ENCODE measurements around the gene DPEP3.
"Not testable (repeated sequence)": the region's sequence is repeated elsewhere in the genome, so short reads cannot be mapped to it uniquely, and the experiment has no call there.

The DPEP3 gene

DNA sequence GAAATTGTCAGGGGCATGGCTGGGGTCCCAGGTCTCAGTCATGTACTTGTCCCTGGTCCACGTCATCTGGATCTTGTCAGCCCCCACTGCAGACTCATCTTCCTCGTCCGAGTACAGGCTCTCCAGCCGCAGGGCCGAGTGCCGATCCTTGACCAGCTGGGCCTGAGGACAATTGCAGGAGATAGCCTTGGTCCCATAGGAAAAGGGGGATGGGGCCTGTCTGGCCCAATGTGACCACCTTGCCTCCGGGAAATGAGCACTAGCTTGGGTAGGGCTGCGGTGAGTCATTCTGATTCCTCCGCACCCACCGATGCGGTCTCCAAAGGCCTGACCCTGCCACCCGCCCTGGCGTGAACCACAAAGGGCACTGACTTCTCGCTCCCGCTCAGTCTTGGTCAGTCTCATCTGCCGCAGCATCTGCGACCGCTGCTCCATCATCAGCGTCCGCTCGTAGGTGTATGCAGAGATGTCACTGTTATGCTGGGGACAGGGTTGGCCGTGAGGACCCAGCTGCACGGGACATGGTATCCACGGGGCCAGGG lies 34.8 kb downstream of the DPEP3 start:
- no peak for DNase-seq (ENCODE audit: low read depth in 3 of 3)

DNA sequence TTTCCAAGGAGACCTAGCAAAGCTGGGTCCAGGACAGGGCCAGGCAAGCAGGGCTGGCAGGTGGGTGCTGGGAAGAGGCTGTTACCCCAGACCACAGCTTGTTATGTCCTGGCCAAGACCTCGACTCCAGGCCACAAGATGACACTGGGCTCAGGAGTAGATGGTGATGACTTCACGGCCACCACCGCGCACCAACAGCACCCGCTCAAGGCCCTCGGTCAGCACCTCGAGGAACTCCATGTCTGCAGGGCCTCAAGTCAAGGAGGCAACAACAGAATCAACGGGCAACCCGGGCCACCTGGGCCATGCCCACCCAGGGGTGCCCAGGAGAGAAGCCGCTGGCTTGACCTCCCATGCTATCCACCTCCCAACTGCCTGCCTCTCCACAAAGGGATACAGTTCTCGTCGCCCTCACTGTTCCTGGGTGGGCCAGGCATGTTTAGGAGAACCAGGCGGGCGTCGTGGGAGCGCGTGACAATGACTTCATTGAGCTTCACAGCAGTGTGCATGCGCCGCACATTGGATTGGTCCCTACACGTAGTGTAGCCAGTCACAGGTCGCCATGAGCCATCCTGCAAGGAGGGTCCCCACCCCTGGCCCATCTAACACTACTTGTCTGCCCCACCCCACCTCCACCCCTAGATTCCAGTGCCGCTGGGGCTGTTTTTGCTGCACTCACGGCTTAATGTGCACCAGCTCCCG lies 35.5 kb downstream of the DPEP3 start:
- DNase-seq (ENCODE audit: low read depth in 3 of 3), result no peak

DNA sequence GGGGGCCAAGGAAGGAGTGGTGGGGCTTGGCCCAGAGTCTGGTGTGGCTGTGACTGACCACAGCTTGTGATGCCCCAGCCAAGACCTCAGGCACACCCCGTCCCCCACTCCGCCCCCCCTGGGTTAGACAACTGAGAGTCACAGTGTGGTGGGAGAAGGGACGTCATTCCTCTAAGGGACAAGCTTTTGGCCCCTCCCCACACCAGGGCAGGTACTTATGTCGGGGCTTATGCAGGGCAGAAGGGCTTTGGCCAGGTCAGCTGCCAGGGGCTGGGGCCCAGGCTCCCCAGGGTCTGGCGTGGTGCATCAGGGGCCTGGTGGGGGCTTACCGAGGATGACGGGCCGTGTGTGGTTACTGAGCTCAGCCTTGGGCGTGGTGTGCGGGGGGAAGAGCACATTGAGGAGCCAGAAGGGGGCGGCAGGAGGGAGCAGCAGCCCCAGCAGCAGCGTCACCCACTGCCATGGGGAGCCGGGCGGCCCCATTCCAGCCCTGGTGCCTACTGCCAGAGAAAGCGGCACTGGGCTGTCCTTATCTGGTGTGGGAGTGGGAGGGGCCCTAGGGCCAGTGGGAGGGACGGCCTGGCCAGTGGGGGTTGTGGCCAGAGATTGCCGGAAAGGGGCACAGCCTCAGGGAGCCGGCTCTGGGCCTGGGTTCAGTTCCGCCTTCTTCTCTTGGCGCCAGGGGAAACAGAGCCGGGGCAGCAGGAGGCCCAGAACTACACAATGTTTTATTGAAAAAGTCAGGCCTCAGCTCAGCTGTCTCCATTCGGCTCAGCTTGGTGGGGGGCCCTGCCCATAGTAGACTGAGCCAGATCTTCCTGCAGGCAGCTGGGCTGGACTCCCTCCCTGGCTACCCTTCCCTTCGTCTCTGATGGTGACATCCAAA lies 36.4 kb downstream of the DPEP3 start, which contains the start of gene LCAT:
Gene LCAT (minus strand): TSS at position 502 of the 886 bp plus-strand sequence. CDS start 19 bp downstream, at position 483.
- DNase-seq (ENCODE audit: low read depth in 3 of 3), result no peak

DNA sequence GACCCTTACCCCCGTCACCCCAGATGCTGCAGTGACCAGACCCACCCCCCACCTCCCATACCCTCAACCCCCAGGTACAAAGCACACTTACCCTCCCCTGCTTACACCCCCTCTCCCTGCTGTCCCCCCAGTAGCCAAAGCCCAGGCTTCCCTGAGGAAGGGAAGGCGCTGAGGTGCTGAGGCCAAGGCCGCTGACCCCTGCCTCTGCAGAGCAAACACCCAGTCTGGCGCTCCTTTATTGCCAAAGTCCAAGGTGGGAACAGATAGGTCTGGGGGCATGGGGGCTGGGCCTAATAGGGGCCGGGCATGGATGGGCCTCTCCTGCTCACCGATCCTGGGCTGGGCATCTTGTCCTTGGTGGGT lies 37.1 kb downstream of the DPEP3 start:
- no peak for DNase-seq (ENCODE audit: low read depth in 3 of 3)

- no peak for DNase-seq (ENCODE audit: low read depth in 3 of 3)
Observed at GRCh38 chr16:67942510-67943255, 37.6 kb downstream of the DPEP3 start.

DNA sequence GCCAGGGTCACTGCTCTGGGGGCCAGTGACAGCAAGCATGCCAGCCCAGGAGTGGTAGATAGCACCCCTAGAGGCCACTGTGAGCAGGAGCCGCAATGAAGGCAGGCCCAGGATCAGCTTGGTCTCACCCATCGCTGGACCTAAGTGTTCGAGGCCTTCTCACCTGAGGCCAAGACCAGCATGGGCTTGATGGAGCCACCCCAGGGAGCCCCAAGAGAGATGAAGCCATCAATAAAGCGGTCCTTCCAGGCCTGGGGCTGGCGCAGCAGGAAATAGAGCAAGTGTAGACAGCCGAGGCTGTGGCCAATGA lies 38.1 kb downstream of the DPEP3 start:
- no peak for DNase-seq (ENCODE audit: low read depth in 3 of 3)

DNA sequence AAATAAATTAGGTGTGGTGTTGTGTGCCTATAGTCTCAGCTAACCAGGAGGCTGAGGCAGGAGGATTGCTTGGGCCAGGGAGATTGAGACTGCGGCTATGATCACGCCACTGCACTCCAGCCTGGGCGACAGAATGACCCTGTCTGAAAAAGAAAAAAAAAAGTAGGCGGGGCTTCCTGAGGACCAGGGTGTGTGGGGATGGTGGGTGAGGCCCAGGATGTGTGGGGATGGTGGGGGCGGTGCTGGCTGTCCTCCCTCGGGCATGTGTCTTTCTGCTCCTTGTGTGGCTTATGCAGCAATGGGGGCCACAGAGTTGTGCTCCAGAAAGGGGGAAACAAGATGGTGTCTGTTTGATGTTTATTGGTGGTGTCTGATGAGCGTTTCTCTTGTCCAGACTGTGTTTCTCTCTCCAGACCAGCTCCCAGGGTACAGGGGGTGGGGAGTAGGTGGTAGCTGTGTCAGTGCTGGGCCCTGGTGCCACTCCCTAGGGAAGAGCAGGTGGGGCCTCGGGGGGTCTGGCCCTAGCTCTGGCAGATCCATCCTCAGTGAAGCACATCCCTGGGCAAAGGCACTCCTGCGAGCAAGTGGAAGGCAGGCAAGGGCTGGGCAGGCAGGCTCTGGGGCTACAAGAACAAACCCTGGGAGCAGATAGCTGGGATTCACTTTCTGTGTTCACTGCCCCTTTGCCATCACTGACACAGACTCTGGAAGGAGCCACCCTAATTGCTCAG lies 38.7 kb downstream of the DPEP3 start:
- no peak for DNase-seq (ENCODE audit: low read depth in 3 of 3)

GRCh38 chr16:67940446-67941089 lies 39.7 kb downstream of the DPEP3 start:
- DNase-seq (ENCODE audit: low read depth in 3 of 3), result no peak

- DNase-seq (ENCODE audit: low read depth in 3 of 3), result peak in 2 of 3 experiments; percentile 45 to 49
Observed at GRCh38 chr16:67939507-67940445, 40.5 kb downstream of the DPEP3 start.

GRCh38 chr16:67937713-67938112 lies 42.6 kb downstream of the DPEP3 start:
- DNase-seq (ENCODE audit: low read depth in 3 of 3), result not testable (repeated sequence)

DNA sequence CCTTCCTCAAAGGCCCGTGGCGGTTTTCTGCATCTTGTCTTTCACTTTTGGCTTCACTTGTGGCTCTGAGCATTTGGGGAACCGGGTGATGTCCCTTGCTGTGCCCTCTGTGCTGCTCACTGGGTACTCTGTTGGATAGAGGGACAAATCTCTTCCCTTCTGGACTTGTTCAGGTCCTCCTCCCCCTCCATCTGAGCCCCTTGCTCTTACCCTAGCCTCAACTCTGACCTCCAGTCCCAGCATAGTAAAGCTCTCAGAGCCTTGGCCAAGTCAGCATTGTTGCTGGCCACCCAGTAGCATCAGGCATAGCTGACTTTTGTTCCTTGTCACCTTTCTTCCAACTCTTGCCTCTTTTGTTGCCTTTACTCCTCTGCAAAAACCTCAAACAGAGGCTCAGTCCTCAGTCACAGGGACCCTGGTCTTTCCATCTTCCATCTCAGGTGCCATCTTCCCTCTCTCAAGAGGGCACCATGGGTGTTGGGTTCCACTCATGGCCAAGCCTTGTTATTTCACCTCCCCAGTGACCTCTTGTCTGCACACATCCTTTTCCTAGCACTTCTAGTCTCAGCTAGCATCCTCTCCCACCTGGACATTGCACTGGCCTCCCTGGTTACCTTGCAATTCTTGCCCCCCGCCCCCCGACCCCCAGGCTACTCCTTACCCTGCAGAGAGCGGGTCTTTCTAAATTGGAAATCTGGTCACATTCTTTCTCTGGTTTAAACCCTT lies 43.3 kb downstream of the DPEP3 start:
- peak in 2 of 3 experiments; percentile 57 to 70 for DNase-seq (ENCODE audit: low read depth in 3 of 3)

DNA sequence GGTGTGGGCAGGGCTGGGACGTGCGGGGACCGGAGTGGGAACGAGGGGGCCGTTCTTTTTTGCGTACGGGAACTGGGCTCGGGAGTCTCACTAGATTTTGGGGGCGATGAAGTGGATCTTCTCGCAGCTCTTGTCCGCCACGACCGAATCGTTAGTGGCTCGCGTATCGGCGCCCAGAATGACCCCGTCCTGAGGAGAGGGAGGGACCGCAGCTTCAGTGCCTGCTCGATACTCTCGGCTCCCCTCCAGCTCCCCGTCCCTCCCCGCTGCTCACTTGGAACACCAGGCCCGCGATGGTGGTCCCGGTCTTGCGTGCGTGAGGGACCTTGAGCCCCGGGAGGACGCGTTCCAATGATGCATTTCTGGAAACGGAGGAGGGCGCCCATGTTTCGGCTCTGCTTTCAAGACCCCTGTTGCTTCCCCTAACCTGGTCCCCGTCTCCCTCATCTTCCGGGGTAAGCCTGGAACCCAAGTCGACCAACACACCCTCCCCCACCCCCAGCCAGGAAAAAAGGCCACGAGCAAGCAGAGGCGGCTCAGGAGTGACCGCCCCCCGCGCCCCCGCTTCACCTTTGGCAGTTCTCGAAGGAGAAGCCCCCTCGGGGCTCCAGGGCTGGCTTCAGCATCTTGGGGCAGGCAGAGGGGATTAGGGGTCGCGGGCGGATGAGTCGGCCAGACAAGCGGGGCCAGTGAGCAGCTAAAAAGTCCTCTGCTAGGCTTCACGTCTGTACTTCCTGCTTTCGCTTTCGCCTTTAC lies 44.0 kb downstream of the DPEP3 start, which contains the start of gene PSMB10:
Gene PSMB10 (minus strand): TSS at position 727 of the 756 bp plus-strand sequence. CDS start 101 bp downstream, at position 626.
- DNase-seq (ENCODE audit: low read depth in 3 of 3), result peak in 2 of 3 experiments; percentile 17 to 55

DNA sequence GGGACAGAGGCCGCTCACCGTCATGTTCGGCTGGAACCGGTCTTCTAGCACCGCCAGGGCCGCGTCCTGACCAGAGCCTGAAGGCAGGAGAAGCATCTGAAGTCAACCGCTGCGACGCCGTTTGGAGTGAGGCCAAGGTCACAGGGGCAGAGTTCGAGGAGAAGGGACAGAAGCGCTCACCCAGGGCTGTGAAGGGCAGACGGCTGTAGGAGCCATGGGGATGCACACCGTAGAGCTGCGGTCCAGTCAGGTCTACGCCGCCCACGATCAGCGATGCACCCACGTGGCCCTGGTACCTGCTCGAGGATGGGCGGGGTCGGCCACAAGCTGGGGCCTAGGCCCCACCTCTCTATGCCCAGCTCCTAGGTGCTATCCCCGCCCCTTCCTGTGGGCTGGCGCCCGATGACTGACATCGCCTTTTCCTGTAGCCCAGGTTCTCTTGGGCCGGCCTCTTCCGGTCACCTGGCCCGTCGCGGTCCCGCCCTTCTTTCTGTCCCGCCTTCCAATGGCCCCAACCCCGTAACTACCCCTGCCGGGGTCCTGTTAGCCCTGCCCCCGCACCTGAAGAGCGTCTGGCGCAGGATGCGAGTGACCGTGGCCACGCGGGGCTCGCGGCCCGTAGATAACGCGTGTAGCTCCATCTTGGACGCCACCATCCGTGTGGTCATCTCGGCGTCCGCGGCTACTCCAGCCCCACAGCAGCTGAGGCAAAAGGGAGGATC lies 44.7 kb downstream of the DPEP3 start:
- DNase-seq (ENCODE audit: low read depth in 3 of 3), result peak; percentile 88 to 91 (median 89)

- no peak for DNase-seq (ENCODE audit: low read depth in 3 of 3)
Observed at GRCh38 chr16:67935101-67935401, 45.2 kb downstream of the DPEP3 start.

- DNase-seq (ENCODE audit: low read depth in 3 of 3), result no peak
Observed at GRCh38 chr16:67934306-67935100, 45.8 kb downstream of the DPEP3 start.

DNA sequence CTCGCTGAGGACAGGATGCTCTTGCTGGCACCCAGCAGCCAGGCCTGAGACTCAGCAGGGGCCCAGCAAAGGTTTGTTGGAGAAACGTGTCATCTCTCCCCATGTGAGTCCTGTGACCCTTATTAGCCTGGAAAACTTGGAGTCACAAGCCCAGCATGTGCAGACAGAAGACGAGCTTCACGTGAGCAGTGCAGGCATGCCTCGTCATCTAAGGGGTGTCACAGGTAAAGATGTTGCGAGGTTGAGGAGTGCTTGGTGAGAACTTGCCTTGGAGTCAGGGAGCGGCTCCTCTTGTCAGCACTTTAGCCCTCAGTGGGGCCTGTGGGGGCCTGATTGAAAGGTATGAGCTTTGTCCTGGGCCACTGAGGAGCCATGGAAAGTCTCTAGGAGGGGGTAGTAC lies 46.5 kb downstream of the DPEP3 start:
- DNase-seq (ENCODE audit: low read depth in 3 of 3), result no peak

DNA sequence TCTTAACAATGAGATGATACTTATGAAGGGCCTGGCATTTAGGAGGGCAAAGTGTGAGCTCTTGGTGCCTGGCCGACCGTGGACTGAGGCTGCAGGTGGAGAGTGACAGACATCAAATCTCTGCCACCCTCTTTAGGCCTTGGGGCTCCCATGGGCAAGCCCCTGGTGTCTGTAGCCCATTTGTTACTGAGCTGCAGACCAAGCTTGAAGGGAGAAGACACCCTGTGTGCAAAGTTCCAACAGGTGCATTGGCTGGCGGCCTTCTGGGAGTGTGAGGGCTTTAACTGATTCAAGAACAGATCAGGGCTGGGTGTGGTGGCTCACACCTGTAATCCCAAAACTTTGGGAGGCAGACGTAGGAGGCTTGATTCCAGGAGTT lies 47.8 kb downstream of the DPEP3 start:
- DNase-seq (ENCODE audit: low read depth in 3 of 3), result no peak

Data from stimulated activated CD4-positive, alpha-beta T cell treated with anti-CD3 and anti-CD28 coated beads, TNF-alpha, amount 100 ng/mL, for 4 hours (primary cell).